GM20431 (cell line): Measurements from ENCODE around the gene GFOD1.
"Not testable (repeated sequence)": the region's sequence is repeated elsewhere in the genome, so short reads cannot be mapped to it uniquely, and the experiment has no call there.

Source experiments
- in situ Hi-C: fragments of 300-500 bp; cut with MseI, MboI; formaldehyde crosslinking; loops from one replicate; pipeline ENCODE4 v1.15.0; 2020; ENCODE audit warnings: low sequenced_read_pairs; ENCODE audit not compliant: unreplicated experiment

The GFOD1 gene

DNA sequence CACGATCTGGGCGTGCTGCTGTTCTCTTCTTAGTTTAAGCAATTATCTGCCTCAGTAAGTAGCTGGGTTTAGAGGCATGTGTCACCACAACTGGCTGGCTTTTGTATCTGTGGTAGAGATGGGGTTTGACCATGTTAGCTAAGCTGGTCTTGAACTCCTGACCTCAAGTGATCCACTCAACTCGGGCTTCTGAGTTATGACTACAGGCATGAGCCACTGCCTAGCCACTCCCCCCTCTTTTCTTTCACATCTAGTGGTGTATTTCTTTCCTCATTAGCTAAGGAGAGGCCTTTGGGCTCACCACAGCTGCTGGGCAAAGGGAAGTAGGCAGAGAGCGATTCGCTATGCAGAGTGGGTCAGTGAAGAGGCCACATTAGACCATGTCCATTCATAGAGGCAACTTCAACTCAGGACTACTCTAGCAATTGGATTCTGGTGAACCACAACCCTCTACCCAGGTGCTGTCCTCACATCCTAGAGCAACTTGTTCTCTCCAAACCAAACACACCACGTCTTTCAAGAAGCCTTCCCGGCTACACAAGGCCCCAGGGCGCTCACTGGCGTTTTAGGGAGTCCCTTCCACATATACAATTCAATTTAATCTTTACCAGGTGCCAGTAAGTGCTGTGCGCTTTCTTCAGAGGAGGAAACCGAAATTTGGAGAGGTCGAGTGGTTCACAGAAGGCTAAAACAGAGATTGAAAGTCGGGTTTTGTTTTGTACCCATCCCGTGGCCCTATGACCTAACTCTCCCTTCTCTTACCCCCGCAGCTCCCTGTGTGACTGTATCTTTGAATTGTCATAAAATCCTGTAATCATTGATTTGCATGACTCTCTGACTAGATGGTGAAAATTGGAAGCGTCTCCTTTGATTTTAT is 26.5 kb upstream of the GFOD1 start:
- in situ Hi-C loops, result no loop called here

DNA sequence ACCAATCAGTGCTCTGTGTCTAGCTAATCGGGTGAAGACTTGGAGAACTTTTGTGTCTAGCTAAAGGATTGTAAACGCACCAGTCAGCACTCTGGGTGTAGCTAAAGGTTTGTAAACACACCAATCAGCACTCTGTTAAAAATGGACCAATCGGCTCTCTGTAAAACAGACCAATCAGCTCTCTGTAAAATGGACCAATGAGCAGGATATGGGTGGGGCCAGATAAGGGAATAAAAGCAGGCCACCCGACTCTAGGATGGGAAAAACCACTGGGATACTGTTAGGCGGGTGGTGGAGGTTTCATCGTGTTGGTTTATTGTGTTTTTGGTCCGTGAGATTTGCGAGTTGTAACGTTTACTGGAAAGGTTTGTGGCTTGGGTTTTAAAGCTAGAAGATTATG is 25.5 kb upstream of the GFOD1 start:
- in situ Hi-C loops, result no loop called here

DNA sequence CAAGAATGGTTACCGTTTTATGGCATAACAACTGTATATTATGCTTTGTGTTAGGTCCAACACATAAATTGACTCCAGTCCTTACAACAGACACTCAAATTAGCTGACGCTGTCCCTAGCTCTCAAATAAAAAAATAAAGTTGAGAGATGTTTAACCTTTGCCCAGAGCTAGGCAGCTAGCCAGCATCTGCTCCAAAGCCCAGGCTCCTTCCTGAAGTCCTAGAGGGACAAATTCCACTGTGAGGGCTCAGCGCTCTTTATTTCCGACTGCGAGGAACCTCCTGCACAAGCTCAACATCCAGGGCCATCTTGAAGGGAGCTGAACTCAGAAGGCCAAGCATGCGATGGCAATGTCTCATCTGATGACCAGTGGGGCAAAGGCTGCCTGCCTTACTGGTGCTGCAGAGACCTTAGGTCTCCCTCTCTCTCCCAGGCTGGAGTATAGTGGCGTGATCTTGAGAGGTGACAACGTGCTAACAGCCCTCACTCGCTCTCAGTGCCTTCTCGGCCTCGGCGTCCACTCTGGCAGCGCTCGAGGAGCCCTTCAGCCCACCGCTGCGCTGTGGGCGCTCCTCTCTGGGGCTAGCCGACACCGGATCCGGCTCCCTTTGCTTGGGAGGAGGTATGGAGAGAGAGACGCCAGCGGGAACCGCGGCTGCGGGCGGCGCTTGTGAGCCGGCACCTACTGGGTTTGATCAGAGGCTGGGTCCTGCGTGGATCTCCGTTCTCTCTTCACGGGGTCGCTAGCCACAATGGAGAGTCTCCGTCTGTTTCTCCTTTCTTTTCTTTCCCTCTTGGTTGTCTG is 24.7 kb upstream of the GFOD1 start:
- in situ Hi-C loops, result no loop called here

DNA sequence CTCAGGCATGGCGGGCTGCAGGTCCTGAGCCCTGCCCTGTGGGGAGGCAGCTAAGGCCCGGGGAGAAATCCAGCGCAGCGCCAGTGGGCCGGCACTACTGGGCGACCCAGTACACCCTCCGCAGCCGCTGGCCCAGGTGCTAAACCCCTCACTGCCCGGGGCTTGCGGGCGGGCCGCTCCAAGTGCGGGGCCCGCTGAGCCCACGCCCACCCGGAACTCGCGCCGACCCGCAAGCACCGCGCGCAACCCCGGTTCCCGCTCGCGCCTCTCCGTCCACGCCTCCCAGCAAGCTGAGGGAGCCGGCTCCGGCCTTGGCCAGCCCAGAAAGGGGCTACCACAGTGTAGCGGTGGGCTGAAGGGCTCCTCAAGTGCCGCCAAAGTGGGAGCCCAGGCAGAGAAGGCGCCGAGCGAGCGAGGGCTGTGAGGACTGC is 23.8 kb upstream of the GFOD1 start:
- in situ Hi-C loops, result not testable (repeated sequence)

- in situ Hi-C loops, result not testable (repeated sequence)
These were observed 23.0 kb upstream of the GFOD1 start for GRCh38 chr6:13510433-13510832.

GRCh38 chr6:13508711-13509705 is 21.6 kb upstream of the GFOD1 start:
- in situ Hi-C loops, result no loop called here

DNA sequence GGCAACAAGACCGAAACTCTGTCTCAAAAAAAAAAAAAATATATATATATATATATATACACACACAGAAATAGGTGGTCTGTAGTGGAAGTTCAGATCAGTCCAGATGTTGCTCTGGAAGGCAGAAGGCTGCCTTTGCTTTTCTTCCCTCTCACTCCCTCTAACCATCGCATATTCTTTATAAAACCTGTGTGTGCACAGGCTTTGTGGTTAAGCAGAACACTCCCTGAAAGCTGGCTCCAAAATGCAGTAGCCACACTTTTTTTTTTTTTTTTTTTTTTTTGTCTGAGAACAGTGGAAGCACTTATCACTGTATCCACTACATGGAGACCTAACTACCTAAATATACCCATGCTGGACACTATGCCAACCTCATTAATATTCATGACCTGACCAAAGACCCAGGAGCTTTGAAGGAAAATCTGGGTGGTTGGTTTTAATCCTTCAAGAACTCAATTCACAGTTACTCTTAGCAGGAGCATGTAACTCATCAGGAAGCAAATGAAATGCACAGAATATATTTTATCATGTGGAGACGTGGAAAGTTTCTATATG is 20.0 kb upstream of the GFOD1 start:
- in situ Hi-C loops, result no loop called here

GRCh38 chr6:13505345-13505734 is 17.9 kb upstream of the GFOD1 start:
- in situ Hi-C loops, result no loop called here

GRCh38 chr6:13504611-13505344 is 17.4 kb upstream of the GFOD1 start:
- in situ Hi-C loops, result no loop called here

GRCh38 chr6:13500915-13501314 is 13.5 kb upstream of the GFOD1 start:
- in situ Hi-C loops, result no loop called here

- in situ Hi-C loops, result no loop called here
These were observed 12.9 kb upstream of the GFOD1 start for GRCh38 chr6:13500264-13500663.

- in situ Hi-C loops, result no loop called here
These were observed 9.3 kb upstream of the GFOD1 start for GRCh38 chr6:13496513-13497190.

- in situ Hi-C loops, result no loop called here
These were observed 8.4 kb upstream of the GFOD1 start for GRCh38 chr6:13495818-13496217.

DNA sequence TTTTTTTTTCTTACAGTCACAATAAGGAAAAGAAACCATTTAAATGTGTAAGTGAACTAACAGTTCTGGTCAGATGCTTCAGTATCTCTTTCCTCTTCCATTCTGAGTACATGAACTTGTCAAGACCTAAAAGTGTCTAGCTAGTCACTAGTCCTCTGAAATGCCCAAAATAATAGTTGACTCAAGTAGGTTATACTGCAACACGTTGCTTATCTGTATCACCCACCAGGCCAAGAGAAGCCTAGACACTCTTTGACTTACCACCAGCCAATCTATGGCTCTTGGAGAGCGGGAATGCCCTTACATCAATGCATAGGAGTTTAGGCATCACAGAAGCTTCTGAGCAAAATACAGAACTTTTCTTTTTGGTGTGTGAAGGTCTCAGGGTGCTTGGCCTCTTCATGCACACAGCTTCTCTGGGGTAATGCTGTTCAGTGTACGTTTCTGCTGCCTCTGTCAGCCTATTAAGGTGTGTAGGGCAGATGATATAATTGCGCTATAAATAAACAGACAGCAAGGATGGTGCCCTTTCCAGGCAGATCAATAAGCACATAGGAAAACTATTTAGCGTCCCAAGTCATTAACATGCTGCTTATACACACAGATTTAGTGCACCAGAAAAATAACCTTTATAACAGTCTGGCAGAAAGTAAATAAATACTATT is 7.8 kb upstream of the GFOD1 start:
- in situ Hi-C loops, result no loop called here

- in situ Hi-C loops, result no loop called here
These were observed 6.7 kb upstream of the GFOD1 start for GRCh38 chr6:13494137-13494536.

- in situ Hi-C loops, result no loop called here
These were observed 5.7 kb upstream of the GFOD1 start for GRCh38 chr6:13493147-13493546.

DNA sequence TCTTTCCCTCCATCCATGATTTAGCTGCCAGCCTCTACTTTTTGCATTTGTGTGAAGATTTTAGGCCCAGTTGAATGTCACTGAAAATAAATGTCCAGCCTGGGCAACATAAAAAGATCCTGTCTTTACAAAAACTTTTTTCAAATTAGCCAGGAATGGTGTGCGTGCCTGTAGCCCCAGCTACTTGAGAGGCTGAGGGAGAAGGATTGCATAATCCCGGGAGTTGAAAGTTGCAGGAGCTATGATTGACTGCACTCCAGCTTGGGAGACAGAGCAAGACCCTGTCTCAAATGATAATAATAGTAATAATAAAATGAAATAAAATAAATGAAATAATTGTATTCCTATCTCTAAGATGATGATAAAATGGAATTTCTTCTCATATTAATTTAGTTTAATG is 5.0 kb upstream of the GFOD1 start:
- in situ Hi-C loops, result no loop called here

GRCh38 chr6:13491538-13491937 is 4.1 kb upstream of the GFOD1 start:
- in situ Hi-C loops, result no loop called here
